ENCODE measurements around the gene RGS3.
A peak's percentile ranks its signal among the peaks of the same experiment; 100 is the strongest.
"Not testable (repeated sequence)": the region's sequence is repeated elsewhere in the genome, so short reads cannot be mapped to it uniquely, and the experiment has no call there.

RGS3 gene

DNA sequence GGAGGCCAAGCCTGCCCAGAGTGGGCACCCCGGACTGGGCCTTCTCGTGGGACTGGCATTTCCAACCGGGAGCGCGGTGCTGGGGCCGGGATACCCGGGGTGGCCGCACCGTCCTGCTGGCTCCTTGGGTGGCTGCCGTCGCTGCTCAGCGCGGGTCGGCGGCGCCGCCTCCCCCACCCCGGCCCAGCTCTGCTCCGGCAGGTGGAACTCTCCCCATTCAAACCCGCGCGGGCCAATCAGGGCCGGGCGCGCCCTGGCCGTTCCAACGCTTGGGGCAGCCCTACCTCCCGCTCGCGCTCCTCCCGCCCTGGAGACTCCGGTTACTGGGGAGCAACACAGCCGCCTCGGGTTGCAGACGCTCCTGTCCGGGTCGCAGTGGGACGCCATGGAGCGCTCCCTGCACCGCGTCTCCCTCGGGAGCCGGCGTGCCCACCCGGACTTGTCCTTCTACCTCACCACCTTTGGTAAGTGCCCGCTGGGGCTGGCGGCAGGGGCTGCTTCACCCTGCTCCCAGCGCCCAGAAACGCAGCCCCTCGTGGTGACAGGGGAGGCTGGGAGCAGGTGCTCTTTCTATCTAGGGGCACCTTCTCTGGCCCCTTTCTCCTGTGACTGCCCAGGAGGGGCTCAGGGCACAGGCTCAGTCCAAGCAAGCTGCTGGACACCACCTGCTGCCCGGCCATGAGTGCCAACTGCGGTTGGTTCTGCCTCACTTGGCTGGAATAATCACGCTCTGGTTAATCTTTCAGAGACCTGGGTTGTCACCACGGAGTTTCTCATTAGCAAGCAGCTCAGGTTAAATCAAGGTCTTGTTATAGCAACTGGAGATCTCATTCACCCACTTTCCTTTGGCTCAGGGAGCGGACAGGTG is at the start of gene RGS3:
RGS3 (plus strand) TSS at position 310 of the 868 bp plus-strand sequence; CDS start at position 386, 76 bp downstream.
- Histone ChIP-seq H3K9me3 (ENCODE audit: low read length) (no peaks in the 10 kb centered on the region), H3K4me1 (ENCODE audit: insufficient read depth, low read length) (peaks cover 10% of the 10 kb centered on the region), H3K4me3 (ENCODE audit: low read depth in 1 of 2, low read length in 2 of 2) (peak within 1 kb of the TSS; percentile 38 to 66), H3K9ac (ENCODE audit: low read length) (no peak within 1 kb of the TSS), H3K27me3 (ENCODE audit: control insufficient read depth in 1 of 2, insufficient read depth in 2 of 2, low read length in 2 of 2) (no peaks in the 10 kb centered on the region), H3K27ac (ENCODE audit: low read depth, low read length) (peak within 1 kb of the TSS; percentile 19), H3K36me3 (ENCODE audit: insufficient read depth, low read length) (no peaks in the 10 kb centered on the region)

DNA sequence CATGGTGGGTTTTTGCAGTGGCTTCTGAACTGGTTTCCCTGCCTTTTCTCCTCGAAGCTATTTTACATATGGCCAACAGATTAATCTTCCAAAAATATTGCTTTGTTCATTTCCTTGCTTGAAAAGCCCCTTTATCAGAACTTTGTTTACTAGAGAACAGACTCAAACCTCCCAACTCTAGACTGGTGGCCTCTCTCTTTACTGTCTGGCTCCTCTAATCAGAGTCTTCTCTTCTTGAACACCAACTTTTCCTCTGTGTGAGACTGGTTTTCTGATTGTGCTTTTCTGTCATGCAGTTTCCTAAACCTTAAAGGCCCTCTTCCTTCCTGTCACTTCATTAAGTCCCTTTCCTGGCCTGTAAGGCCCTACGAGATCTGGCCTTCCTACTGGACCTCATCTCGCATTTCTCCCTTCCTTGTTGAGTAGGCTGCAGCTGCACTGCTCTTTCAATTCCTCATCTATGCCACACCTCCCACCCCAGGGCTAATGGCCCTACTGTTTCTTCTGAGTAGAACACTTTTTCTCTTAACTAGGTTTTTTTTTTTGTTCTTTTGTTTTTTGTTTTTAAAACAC is 47.3 kb upstream of the RGS3 start:
- H3K9ac ChIP-seq (ENCODE audit: low read length): no peak overlapping the region
- H3K4me3 ChIP-seq (ENCODE audit: low read depth in 1 of 2, low read length in 2 of 2): no peak overlapping the region
- no peaks in the 10 kb centered on the region for H3K36me3 ChIP-seq (ENCODE audit: insufficient read depth, low read length)
- H3K27ac ChIP-seq (ENCODE audit: low read depth, low read length): no peak overlapping the region
- no peaks in the 10 kb centered on the region for H3K4me1 ChIP-seq (ENCODE audit: insufficient read depth, low read length)
- H3K9me3 ChIP-seq (ENCODE audit: low read length): no peaks in the 10 kb centered on the region
- no peaks in the 10 kb centered on the region for H3K27me3 ChIP-seq (ENCODE audit: control insufficient read depth in 1 of 2, insufficient read depth in 2 of 2, low read length in 2 of 2)

DNA sequence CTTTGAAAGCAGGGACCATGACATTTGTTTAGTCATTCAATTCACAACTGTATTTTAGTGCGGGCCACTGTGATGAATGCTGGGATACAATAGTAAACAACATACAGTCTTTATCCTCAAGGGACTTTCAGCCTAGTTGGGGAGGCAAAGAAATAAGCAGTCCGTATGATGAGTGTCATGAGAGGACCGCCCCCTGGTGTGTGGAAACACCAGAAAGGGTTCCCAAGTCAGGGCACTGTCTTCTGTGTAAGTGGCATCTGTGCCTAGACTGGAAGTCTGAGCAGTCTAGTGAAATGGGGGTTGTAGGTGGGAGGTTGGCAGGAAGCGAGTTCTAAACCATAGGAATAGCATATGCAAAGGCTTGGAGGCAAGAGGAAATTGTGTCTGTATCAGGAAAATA is 46.2 kb upstream of the RGS3 start:
- Histone ChIP-seq H3K4me1 (ENCODE audit: insufficient read depth, low read length) (no peaks in the 10 kb centered on the region), H3K27me3 (ENCODE audit: control insufficient read depth in 1 of 2, insufficient read depth in 2 of 2, low read length in 2 of 2) (no peaks in the 10 kb centered on the region), H3K9me3 (ENCODE audit: low read length) (no peaks in the 10 kb centered on the region), H3K4me3 (ENCODE audit: low read depth in 1 of 2, low read length in 2 of 2) (no peak overlapping the region), H3K9ac (ENCODE audit: low read length) (no peak overlapping the region), H3K36me3 (ENCODE audit: insufficient read depth, low read length) (no peaks in the 10 kb centered on the region), H3K27ac (ENCODE audit: low read depth, low read length) (no peak overlapping the region)

DNA sequence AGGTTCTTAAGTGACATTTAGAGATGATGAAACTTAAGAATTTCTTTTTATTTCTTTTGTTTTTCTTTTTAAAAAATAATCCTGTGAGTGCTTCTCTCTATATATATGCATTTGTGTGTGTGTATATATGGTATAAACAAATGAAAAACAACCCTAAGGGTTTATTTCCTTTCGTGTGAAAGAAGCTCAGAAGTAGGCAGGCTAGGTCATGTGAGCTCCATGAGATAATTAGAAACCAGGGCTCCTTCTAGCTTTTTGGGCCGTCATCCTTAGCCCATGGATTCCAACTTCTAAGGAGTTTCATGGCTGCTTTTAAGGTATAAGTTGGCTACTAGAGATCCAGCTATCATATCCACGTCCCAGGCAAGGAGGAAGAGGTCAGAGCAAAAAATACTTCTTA is 41.8 kb upstream of the RGS3 start:
- H3K9me3 ChIP-seq (ENCODE audit: low read length): no peaks in the 10 kb centered on the region
- no peak overlapping the region for H3K4me3 ChIP-seq (ENCODE audit: low read depth in 1 of 2, low read length in 2 of 2)
- H3K4me1 ChIP-seq (ENCODE audit: insufficient read depth, low read length): no peaks in the 10 kb centered on the region
- no peak overlapping the region for H3K27ac ChIP-seq (ENCODE audit: low read depth, low read length)
- no peak overlapping the region for H3K9ac ChIP-seq (ENCODE audit: low read length)
- no peaks in the 10 kb centered on the region for H3K36me3 ChIP-seq (ENCODE audit: insufficient read depth, low read length)
- no peaks in the 10 kb centered on the region for H3K27me3 ChIP-seq (ENCODE audit: control insufficient read depth in 1 of 2, insufficient read depth in 2 of 2, low read length in 2 of 2)

DNA sequence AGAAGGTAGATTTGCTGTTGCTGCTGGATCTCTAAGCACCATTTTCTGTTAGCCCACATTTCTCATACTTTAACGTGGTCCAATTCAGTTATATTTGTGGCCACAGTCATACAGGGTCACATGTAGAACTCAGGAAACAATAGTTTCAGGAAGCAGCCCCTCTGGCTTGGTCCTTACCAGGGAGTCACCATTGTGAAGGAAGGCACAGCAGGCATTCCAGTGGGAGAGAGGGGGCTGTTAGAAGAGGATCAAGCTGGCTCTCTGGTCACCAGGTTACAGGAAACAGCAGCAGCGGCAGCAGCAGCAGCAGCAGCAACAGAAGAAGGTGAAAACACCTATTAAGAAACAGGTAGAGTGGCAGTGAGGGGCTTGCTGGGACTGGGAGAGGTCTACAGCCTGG is 38.5 kb upstream of the RGS3 start:
- H3K27me3 ChIP-seq (ENCODE audit: control insufficient read depth in 1 of 2, insufficient read depth in 2 of 2, low read length in 2 of 2): no peaks in the 10 kb centered on the region

DNA sequence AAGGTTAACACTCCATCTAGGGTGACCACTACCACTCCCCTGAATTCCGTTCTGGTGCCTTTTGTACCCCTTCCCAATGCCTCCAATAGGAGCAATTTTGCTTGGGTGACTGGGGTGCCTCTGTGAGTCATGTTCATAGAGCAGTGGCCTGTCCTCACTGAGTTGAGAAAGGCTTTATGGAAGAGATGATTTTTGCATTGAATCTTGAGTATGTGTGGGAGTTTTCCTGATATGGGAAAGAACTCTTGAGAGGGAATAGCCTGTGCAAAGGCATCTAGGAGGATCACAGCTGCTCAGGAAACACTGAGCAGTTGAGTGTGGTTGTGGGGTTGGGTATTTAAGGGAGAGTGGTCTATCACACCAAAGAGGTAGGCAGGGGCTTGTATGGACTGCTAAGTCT is 36.8 kb upstream of the RGS3 start:
- Histone ChIP-seq H3K4me1 (ENCODE audit: insufficient read depth, low read length) (no peaks in the 10 kb centered on the region), H3K9me3 (ENCODE audit: low read length) (no peaks in the 10 kb centered on the region), H3K27me3 (ENCODE audit: control insufficient read depth in 1 of 2, insufficient read depth in 2 of 2, low read length in 2 of 2) (no peaks in the 10 kb centered on the region), H3K27ac (ENCODE audit: low read depth, low read length) (no peak overlapping the region), H3K36me3 (ENCODE audit: insufficient read depth, low read length) (no peaks in the 10 kb centered on the region), H3K4me3 (ENCODE audit: low read depth in 1 of 2, low read length in 2 of 2) (no peak overlapping the region), H3K9ac (ENCODE audit: low read length) (no peak overlapping the region)

More for the DNA sequence above, 38.5 kb upstream of the RGS3 start:
- no peaks in the 10 kb centered on the region for H3K4me1 ChIP-seq (ENCODE audit: insufficient read depth, low read length)
- H3K36me3 ChIP-seq (ENCODE audit: insufficient read depth, low read length): no peaks in the 10 kb centered on the region
- no peak overlapping the region for H3K9ac ChIP-seq (ENCODE audit: low read length)
- H3K9me3 ChIP-seq (ENCODE audit: low read length): no peaks in the 10 kb centered on the region
- no peak overlapping the region for H3K4me3 ChIP-seq (ENCODE audit: low read depth in 1 of 2, low read length in 2 of 2)
- no peak overlapping the region for H3K27ac ChIP-seq (ENCODE audit: low read depth, low read length)

DNA sequence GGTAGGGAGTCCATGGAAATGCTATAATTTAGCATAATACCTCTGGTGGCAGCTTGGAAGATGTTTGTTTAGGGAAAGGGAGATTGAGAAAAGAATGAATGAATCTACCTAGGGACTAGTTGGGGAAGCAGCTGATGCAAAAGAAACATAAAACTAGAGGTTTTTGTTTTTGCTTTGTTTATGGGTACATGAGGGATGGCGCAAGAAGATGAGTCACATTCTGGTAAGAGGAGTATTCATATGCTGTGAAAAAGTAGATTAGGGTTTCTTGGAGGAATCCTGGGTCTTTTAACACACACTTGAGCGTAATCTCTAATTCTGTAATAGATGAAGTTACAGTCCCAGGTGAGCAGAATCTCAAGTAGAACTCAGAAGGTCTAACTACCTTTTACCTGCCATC is 35.9 kb upstream of the RGS3 start:
- no peaks in the 10 kb centered on the region for H3K36me3 ChIP-seq (ENCODE audit: insufficient read depth, low read length)
- no peaks in the 10 kb centered on the region for H3K9me3 ChIP-seq (ENCODE audit: low read length)
- H3K4me1 ChIP-seq (ENCODE audit: insufficient read depth, low read length): no peaks in the 10 kb centered on the region
- H3K9ac ChIP-seq (ENCODE audit: low read length): no peak overlapping the region
- no peak overlapping the region for H3K4me3 ChIP-seq (ENCODE audit: low read depth in 1 of 2, low read length in 2 of 2)
- no peak overlapping the region for H3K27ac ChIP-seq (ENCODE audit: low read depth, low read length)
- no peaks in the 10 kb centered on the region for H3K27me3 ChIP-seq (ENCODE audit: control insufficient read depth in 1 of 2, insufficient read depth in 2 of 2, low read length in 2 of 2)

DNA sequence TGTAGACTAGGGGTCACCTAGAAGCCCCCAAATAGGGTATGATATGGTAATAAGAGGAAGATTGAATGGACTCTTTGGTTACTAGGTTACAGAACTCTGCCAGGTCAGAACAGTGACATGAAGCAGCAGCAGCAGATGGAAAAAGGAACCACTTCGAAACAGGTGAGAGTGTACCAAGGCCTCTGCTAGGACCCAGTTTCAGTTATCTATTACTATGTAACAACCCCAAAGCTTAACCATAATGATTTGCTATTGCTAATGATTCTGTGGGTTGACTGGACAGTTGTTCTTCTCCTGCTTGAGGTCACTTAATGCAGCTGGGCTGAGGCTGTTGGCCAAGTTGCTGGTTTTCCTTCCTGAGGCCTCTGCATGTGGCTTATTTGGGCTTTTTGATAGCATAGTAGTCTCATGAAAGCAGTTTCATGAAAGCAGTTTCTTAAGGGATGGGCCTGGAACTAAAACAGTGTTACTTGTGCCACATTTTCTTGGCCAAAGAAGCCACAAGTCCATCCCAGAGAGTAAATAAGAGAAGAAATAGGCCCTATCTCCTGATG is 35.4 kb upstream of the RGS3 start:
- Histone ChIP-seq H3K36me3 (ENCODE audit: insufficient read depth, low read length) (no peaks in the 10 kb centered on the region), H3K9me3 (ENCODE audit: low read length) (no peaks in the 10 kb centered on the region), H3K27ac (ENCODE audit: low read depth, low read length) (no peak overlapping the region), H3K27me3 (ENCODE audit: control insufficient read depth in 1 of 2, insufficient read depth in 2 of 2, low read length in 2 of 2) (no peaks in the 10 kb centered on the region), H3K4me1 (ENCODE audit: insufficient read depth, low read length) (no peaks in the 10 kb centered on the region), H3K9ac (ENCODE audit: low read length) (no peak overlapping the region), H3K4me3 (ENCODE audit: low read depth in 1 of 2, low read length in 2 of 2) (no peak overlapping the region)

DNA sequence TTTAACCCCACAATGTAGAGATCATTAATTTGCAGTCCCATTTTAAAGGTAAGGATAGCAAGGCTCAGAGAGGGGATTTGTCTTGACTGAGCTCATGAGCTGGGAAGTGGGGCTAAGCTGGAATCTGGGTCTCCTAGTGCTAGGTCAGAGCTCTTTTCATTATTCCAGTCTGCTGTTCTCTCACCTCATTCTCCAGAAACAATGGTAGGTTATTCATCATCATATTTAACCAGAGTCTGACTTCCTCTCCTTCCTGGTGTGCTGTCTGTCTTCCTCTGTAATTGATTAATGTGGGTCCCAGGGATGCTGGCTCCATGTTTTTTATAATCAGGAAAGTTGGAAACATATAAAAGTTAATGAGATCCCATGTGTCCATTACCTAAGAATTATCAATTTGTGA is 32.3 kb upstream of the RGS3 start:
- no peak overlapping the region for H3K4me3 ChIP-seq (ENCODE audit: low read depth in 1 of 2, low read length in 2 of 2)
- no peaks in the 10 kb centered on the region for H3K27me3 ChIP-seq (ENCODE audit: control insufficient read depth in 1 of 2, insufficient read depth in 2 of 2, low read length in 2 of 2)
- H3K9ac ChIP-seq (ENCODE audit: low read length): no peak overlapping the region
- H3K27ac ChIP-seq (ENCODE audit: low read depth, low read length): no peak overlapping the region
- no peaks in the 10 kb centered on the region for H3K4me1 ChIP-seq (ENCODE audit: insufficient read depth, low read length)
- no peaks in the 10 kb centered on the region for H3K36me3 ChIP-seq (ENCODE audit: insufficient read depth, low read length)
- no peaks in the 10 kb centered on the region for H3K9me3 ChIP-seq (ENCODE audit: low read length)

DNA sequence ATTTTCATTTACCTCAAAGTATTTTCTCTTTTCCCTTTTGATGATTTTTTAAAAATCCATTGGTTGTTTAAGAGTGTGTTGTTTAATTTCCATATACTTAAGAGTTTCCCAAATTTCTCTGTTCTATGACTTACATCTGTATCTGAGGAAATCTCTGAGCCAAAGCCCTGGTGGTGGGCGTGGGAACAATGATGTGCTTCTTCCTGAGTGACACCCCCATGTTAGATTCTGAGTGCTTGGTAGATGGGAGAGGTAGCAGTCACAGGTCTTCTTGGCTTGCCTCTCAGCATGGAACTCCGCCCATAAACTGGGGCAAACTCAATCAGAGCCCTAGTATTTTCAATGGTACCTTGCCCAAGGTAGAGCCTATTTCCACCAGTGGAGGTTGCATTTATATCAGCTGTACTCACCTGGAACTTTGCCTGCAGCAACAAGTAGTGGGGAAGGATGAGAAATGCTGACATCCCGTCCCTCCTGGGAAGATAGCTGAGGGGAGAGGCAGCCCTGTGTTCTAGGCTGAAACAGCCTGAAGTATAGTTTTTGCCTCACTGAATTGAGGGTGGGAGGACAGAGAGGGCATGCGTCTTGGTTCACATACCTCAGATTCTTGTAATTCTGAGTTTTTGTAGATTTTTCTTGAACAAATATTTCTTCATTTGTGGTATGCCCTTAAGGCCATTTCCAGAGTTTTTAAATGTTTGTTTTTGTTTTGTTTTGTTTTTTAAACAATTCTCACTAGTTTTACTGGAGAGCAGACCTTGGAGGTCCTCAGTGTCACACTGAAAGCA is 26.6 kb upstream of the RGS3 start:
- Histone ChIP-seq H3K9ac (ENCODE audit: low read length) (no peak overlapping the region), H3K36me3 (ENCODE audit: insufficient read depth, low read length) (no peaks in the 10 kb centered on the region), H3K4me1 (ENCODE audit: insufficient read depth, low read length) (no peaks in the 10 kb centered on the region), H3K27me3 (ENCODE audit: control insufficient read depth in 1 of 2, insufficient read depth in 2 of 2, low read length in 2 of 2) (no peaks in the 10 kb centered on the region), H3K9me3 (ENCODE audit: low read length) (no peaks in the 10 kb centered on the region), H3K4me3 (ENCODE audit: low read depth in 1 of 2, low read length in 2 of 2) (no peak overlapping the region), H3K27ac (ENCODE audit: low read depth, low read length) (no peak overlapping the region)

DNA sequence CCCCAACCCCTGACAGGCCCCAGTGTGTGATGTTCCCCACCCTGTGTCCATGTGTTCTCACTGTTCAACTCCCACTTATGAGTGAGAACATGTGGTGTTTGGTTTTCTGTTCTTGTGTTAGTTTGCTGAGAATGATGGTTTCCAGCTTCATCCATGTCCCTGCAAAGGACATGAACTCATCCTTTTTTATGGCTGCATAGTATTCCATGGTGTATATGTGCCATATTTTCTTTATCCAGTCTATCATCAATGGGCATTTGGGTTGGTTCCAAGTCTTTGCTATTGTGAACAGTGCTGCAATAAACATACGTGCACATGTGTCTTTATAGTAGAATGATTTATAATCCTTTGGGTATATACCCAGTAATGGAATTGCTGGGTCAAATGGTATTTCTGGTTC is 25.8 kb upstream of the RGS3 start:
- not testable (repeated sequence) for H3K9ac ChIP-seq (ENCODE audit: low read length); H3K4me1 ChIP-seq (ENCODE audit: insufficient read depth, low read length); H3K9me3 ChIP-seq (ENCODE audit: low read length); H3K36me3 ChIP-seq (ENCODE audit: insufficient read depth, low read length); H3K27me3 ChIP-seq (ENCODE audit: control insufficient read depth in 1 of 2, insufficient read depth in 2 of 2, low read length in 2 of 2); H3K27ac ChIP-seq (ENCODE audit: low read depth, low read length); H3K4me3 ChIP-seq (ENCODE audit: low read depth in 1 of 2, low read length in 2 of 2)
